Spleen (tissue), 11 donors: Measurements from ENCODE around the gene C2orf49. TPM values are rescaled to one million over a fixed set of nuclear protein-coding genes. Genes with fewer than 3 reads are reported as not detected.

ENCODE experiments used
- DNase-seq: peaks from one replicate; pipeline ENCODE4 v3.0.0-alpha.2; 2020
- H3K27ac ChIP-seq, 8 donors: fragments of 200-600 bp; sonication (generic) in 7 of 8; 1 replicate in 4 of 8; 2 replicates in 4 of 8; pipeline versions ENCODE4 v1.5.0 to v1.8.0; 2016 to 2021; ENCODE audit warnings: inconsistent platforms in 4 of 8, mild to moderate bottlenecking in 4 of 8, moderate library complexity in 1 of 8
- H3K27me3 ChIP-seq, 7 donors: fragments of 200-600 bp; sonication (generic) in 6 of 7; replicated peaks in 1 of 7; 1 replicate in 4 of 7; 2 replicates in 3 of 7; pipeline versions ENCODE4 v1.5.0 to v1.8.0; 2016 to 2021; ENCODE audit warnings: inconsistent platforms in 3 of 7, mild to moderate bottlenecking in 1 of 7
- H3K36me3 ChIP-seq, 6 donors: fragments of 200-600 bp; sonication (generic) in 5 of 6; 1 replicate in 4 of 6; 2 replicates in 2 of 6; pipeline versions ENCODE4 v1.5.0 to v1.8.0; 2016 to 2021; ENCODE audit warnings: inconsistent platforms in 2 of 6
- H3K4me1 ChIP-seq, 6 donors: fragments of 200-600 bp; sonication (generic) in 5 of 6; 1 replicate in 3 of 6; 2 replicates in 3 of 6; pipeline versions ENCODE4 v1.5.0 to v1.8.0; 2016 to 2021; ENCODE audit warnings: inconsistent platforms in 3 of 6
- H3K4me3 ChIP-seq, 8 donors: fragments of 200-600 bp; sonication (generic) in 7 of 8; 1 replicate in 4 of 8; 2 replicates in 4 of 8; pipeline versions ENCODE4 v1.5.0 to v1.8.0; 2016 to 2021; ENCODE audit warnings: inconsistent platforms in 4 of 8, mild to moderate bottlenecking in 4 of 8, moderate library complexity in 2 of 8
- H3K9me3 ChIP-seq, 8 donors: fragments of 200-600 bp; sonication (generic) in 7 of 8; 1 replicate in 4 of 8; 2 replicates in 4 of 8; pipeline versions ENCODE4 v1.5.0 to v1.8.0; 2016 to 2021; ENCODE audit warnings: inconsistent platforms in 4 of 8
- POLR2A ChIP-seq, 3 donors: fragments of 450-650 bp; IDR thresholded peaks; one replicate each; pipeline ENCODE4 v1.5.1; 2017; ENCODE audit warnings: antibody characterized with exemption in 3 of 3, mild to moderate bottlenecking in 1 of 3
- POLR2AphosphoS5 ChIP-seq, 3 donors: sonication (generic); formaldehyde crosslinking; IDR thresholded peaks; one replicate each; pipeline ENCODE4 v1.5.1; 2017; ENCODE audit warnings: antibody characterized with exemption in 3 of 3
- WGBS, 5 donors: extraction: QIAGEN DNeasy Blood & Tissue Kit in 3 of 5; methylation state at CpG; one replicate each; pipeline versions ENCODE4 v1.1.5 to v1.1.7; 2013 to 2018; 5-methylcytosine and 5-hydroxymethylcytosine counted together
- intact Hi-C: fragments of 100-400 bp; cut with DNase I; formaldehyde crosslinking; loops from one replicate; pipeline ENCODE4 v1.15.0; 2023; ENCODE audit warnings: low total_unique reads
- polyA plus RNA-seq, 3 donors: library from polyadenylated mRNA; stranded (reverse); fragments of 200-250 nt; gene quantifications; one replicate each; pipeline ENCODE4 v1.2.1, GENCODE V29; 2013
- total RNA-seq, 7 donors: library from RNA; depleted of rRNA in 3 of 7; stranded (reverse); fragments of >200 nt in 3 of 7; fragmentation: NEBNext Ultra II Directional in 4 of 7; extraction: Animal tissue kit (Norgen Biotek cat#: 25700) in 4 of 7; gene quantifications; one replicate each; pipeline versions ENCODE4 v1.1.0 to v1.2.1, GENCODE V29; 2016 to 2021
- TF ChIP-seq, protein P1 (sequence below), 11 experiments: fragments of 200-600 bp in 7 of 11; fragments of 450-650 bp in 4 of 11; sonication (generic) in 4 of 11; IDR thresholded peaks in 8 of 11; conservative IDR thresholded peaks in 3 of 11; 1 replicate in 7 of 11; 2 replicates in 4 of 11; pipeline versions ENCODE4 v1.4.0 to v1.8.0; 2016 to 2021; ENCODE audit warnings: antibody characterized with exemption in 11 of 11, inconsistent platforms in 4 of 11, mild to moderate bottlenecking in 1 of 11
- donor health status: healthy with polysubstance abuse.
- donor health status: DM: no; HTN: no; CAD: no; lungs with moderate emphysema.
- donor health status: DM: no; HTN: no; CAD: no.
- donor health status: Bipolar disorder and iron deficiency.
- donor health status: healthy.
- donor health status: DM: no; HTN: no; CAD: no.
- donor health status: DM: yes; HTN: yes; CAD: no.

The C2orf49 gene
- total and polyA plus RNA-seq, 10 donors = 4.3 to 33.7 (median 17.2) TPM

DNA sequence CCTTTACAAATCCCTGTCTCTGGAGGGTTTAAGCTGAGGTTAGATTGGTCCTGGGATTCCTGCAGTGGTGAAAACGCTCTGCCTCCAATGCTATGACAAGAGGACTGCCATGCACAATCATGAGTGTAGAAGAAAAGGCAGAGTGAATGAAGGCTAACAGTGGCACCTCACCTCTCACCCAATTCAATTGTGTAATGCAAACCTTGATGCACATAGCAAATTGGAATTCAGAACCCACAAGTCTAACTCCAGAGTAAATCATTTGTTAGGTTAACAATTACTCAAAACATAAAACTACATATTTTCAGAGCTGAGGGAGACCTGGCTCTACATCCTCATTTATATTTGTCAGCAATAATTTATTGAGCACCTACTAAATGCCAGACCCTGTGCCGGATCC, 9.7 kb upstream of the C2orf49 start:
- Histone ChIP-seq H3K4me1 (peaks cover 6 to 77% (median 57%) of the 10 kb centered on the region in 6 donors), H3K27me3 (no peaks in the 10 kb centered on the region), H3K4me3 (peak overlapping the region in 1 of 8 donors; percentile 88), H3K9me3 (no peaks in the 10 kb centered on the region), H3K36me3 (peaks cover 0 to 15% (median 0%) of the 10 kb centered on the region in 6 donors), H3K27ac (peak overlapping the region in 7 of 8 donors; percentile 6 to 93 (median 90))
- WGBS, 5 donors = 60 to 84% (median 63%) methylated on average over 2 of the region's 2 CpGs
- DNase-seq = no peak
- TF ChIP-seq, protein P1, sequence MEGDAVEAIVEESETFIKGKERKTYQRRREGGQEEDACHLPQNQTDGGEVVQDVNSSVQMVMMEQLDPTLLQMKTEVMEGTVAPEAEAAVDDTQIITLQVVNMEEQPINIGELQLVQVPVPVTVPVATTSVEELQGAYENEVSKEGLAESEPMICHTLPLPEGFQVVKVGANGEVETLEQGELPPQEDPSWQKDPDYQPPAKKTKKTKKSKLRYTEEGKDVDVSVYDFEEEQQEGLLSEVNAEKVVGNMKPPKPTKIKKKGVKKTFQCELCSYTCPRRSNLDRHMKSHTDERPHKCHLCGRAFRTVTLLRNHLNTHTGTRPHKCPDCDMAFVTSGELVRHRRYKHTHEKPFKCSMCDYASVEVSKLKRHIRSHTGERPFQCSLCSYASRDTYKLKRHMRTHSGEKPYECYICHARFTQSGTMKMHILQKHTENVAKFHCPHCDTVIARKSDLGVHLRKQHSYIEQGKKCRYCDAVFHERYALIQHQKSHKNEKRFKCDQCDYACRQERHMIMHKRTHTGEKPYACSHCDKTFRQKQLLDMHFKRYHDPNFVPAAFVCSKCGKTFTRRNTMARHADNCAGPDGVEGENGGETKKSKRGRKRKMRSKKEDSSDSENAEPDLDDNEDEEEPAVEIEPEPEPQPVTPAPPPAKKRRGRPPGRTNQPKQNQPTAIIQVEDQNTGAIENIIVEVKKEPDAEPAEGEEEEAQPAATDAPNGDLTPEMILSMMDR (IDR thresholded peaks at IDR 0.05 in 8 of 11, conservative IDR thresholded peaks at IDR 0.05 in 3 of 11) = no peak
- no peak for TF ChIP-seq POLR2A (IDR thresholded peaks at IDR 0.05)
- TF ChIP-seq POLR2AphosphoS5 (IDR thresholded peaks at IDR 0.05) = no peak
- intact Hi-C loops = no loop called here

DNA sequence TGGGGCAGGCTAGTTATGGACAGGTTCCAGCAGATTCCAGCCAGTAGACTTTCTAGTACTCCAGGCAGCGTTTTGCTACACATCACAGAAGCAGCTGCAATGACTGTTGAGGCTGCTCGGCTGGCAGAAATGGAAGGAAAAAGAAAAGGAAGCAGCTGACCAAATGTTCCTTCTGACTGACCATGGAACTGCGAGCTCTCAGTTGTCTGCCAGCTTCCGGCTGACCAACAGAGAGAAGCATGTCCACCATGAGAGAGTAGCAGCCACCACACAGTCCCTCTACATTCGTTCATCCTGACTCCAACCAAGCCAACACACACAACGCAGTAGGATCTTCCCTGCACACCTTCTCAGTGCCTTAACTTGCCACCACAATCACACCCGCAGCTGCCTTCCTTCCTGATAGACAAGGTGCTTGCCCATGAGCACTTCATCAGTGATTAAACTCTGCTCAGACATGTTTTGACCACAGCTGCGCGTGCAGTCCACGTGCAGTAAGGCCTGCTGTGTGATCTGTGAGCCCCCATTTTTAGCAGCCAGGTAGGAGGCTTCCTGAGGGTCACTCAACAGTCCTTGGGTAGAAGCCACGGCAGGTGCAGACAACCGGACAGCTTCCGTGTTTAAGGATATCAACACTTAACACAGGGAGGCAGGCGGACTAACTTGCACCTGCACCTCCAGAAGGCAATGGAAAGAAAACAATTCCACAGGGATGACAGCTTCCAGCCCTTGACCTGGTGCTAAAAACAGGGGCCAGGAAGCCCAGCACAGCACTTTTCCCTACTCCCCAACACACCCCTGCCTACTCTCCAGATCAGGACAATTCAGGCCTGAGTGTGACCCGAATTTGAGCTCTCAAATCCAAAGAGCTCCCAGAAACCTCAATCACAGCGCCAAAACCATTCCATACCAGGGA, 8.8 kb upstream of the C2orf49 start:
- Histone ChIP-seq H3K4me1 (peaks cover 6 to 69% (median 50%) of the 10 kb centered on the region in 6 donors), H3K4me3 (peak overlapping the region; percentile 30 to 88 (median 54)), H3K9me3 (no peaks in the 10 kb centered on the region), H3K36me3 (peaks cover 0 to 9% (median 0%) of the 10 kb centered on the region in 6 donors), H3K27me3 (no peaks in the 10 kb centered on the region), H3K27ac (peak overlapping the region; percentile 6 to 93 (median 80))
- intact Hi-C loops = no loop called here
- WGBS, 5 donors = 8 to 25% (median 14%) methylated on average over 14 to 16 of the region's 16 CpGs
- peak; percentile 79 for DNase-seq
- TF ChIP-seq, protein P1 (IDR thresholded peaks at IDR 0.05 in 8 of 11, conservative IDR thresholded peaks at IDR 0.05 in 3 of 11) = no peak
- TF ChIP-seq POLR2AphosphoS5 (IDR thresholded peaks at IDR 0.05) = peak in 1 of 3 donors; percentile 25

DNA sequence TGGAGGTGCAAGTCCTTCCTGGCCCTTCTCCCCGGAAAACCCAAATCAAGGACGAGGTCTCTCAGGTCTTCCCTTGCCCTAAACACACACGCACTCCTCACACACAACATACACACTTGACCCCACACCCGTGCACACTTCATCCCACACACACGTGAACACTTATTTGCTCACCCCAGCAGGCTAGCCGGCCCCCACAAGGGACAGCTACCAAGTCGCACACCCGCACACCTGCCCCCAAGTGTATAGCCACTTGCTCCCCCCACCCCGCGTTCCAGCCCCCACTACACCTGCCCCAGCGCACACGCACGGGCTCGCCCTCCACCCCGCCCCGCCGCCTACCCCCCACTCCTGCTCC, 8.2 kb upstream of the C2orf49 start:
- Histone ChIP-seq H3K36me3 (peaks cover 0 to 13% (median 0%) of the 10 kb centered on the region in 6 donors), H3K27me3 (no peaks in the 10 kb centered on the region), H3K4me3 (peak overlapping the region; percentile 30 to 88 (median 54)), H3K4me1 (peaks cover 6 to 62% (median 43%) of the 10 kb centered on the region in 6 donors), H3K9me3 (no peaks in the 10 kb centered on the region), H3K27ac (peak overlapping the region in 7 of 8 donors; percentile 65 to 93 (median 90))
- TF ChIP-seq POLR2AphosphoS5 (IDR thresholded peaks at IDR 0.05) = no peak
- TF ChIP-seq, protein P1 (IDR thresholded peaks at IDR 0.05 in 8 of 11, conservative IDR thresholded peaks at IDR 0.05 in 3 of 11) = no peak
- TF ChIP-seq POLR2A (IDR thresholded peaks at IDR 0.05) = no peak
- DNase-seq = no peak
- intact Hi-C loops = no loop called here
- 0 to 2% (median 1%) methylated on average over 8 to 17 of the region's 17 CpGs for WGBS, 5 donors
